Smooth muscle cell (in vitro differentiated cells): ENCODE measurements around the gene MYO15A. TPM values are rescaled to one million over a fixed set of nuclear protein-coding genes. Genes with fewer than 3 reads are reported as not detected.

ENCODE experiments used
- DNase-seq: peaks from one replicate; lab custom pipeline; 2025; ENCODE audit not compliant: unreplicated experiment; lab: John Stamatoyannopoulos, UW
- H2AFZ ChIP-seq: fragments of 200-600 bp; sonication (generic); 2 replicates; pipeline ENCODE4 v1.6.0; 2016; ENCODE audit warnings: antibody characterized with exemption, low read depth, mild to moderate bottlenecking
- H3F3A ChIP-seq: fragments of 200-600 bp; sonication (generic); 2 replicates; pipeline ENCODE4 v1.6.0; 2017; ENCODE audit warnings: antibody characterized with exemption, low read depth
- H3K27ac ChIP-seq: fragments of 200-600 bp; sonication (generic); 2 replicates; pipeline ENCODE4 v1.5.1; 2016; ENCODE audit warnings: low read depth, mild to moderate bottlenecking
- H3K27me3 ChIP-seq: fragments of 200-600 bp; sonication (generic); 2 replicates; pipeline ENCODE4 v1.6.1; 2016; ENCODE audit warnings: low read depth, mild to moderate bottlenecking
- H3K36me3 ChIP-seq: fragments of 200-600 bp; sonication (generic); 2 replicates; pipeline ENCODE4 v1.5.1; 2016; ENCODE audit warnings: low read depth
- H3K4me1 ChIP-seq: fragments of 200-600 bp; sonication (generic); 2 replicates; pipeline ENCODE4 v1.5.1; 2016; ENCODE audit warnings: low read depth
- H3K4me2 ChIP-seq: fragments of 200-600 bp; sonication (generic); 2 replicates; pipeline ENCODE4 v1.6.0; 2016; ENCODE audit warnings: mild to moderate bottlenecking
- H3K4me3 ChIP-seq: fragments of 200-600 bp; sonication (generic); 2 replicates; pipeline ENCODE4 v1.5.1; 2016; ENCODE audit warnings: mild to moderate bottlenecking
- H3K79me2 ChIP-seq: fragments of 200-600 bp; sonication (generic); 2 replicates; pipeline ENCODE4 v1.6.0; 2016; ENCODE audit warnings: low read depth, mild to moderate bottlenecking
- H3K9ac ChIP-seq: fragments of 200-600 bp; sonication (generic); 2 replicates; pipeline ENCODE4 v1.6.0; 2016; ENCODE audit warnings: low read depth
- H3K9me3 ChIP-seq: fragments of 200-600 bp; sonication (generic); replicated peaks from 2 replicates; pipeline ENCODE4 v1.5.1; 2016; ENCODE audit warnings: low read depth
- H4K20me1 ChIP-seq: fragments of 200-600 bp; sonication (generic); 2 replicates; pipeline ENCODE4 v1.6.0; 2016; ENCODE audit warnings: low read depth
- WGBS: methylation state at CpG from one replicate; pipeline ENCODE4 v1.1.7; 2016; ENCODE audit warnings: low lambda C conversion rate; 5-methylcytosine and 5-hydroxymethylcytosine counted together
- polyA plus RNA-seq: library from polyadenylated mRNA; unstranded; fragments of >200 nt; fragmentation: Nextera tagmentation; extraction: Ambion mirVana; gene quantifications from 2 replicates; pipeline ENCODE4 v1.2.1, GENCODE V29; 2016
- total RNA-seq: library from RNA; depleted of rRNA; stranded (reverse); fragments of >200 nt; gene quantifications from 2 replicates; pipeline ENCODE4 v1.2.3, GENCODE V29; 2014
- TF ChIP-seq, protein P1 (sequence below): fragments of 200-600 bp; sonication (generic); IDR thresholded peaks from 2 replicates; pipeline ENCODE4 v1.5.1; 2017; ENCODE audit warnings: borderline replicate concordance, mild to moderate bottlenecking, antibody characterized with exemption; ENCODE audit not compliant: insufficient read depth, poor library complexity, severe bottlenecking

The MYO15A gene
- total and polyA plus RNA-seq, 2 experiments from 2014 or later, result 2.0 to 3.6 TPM

DNA sequence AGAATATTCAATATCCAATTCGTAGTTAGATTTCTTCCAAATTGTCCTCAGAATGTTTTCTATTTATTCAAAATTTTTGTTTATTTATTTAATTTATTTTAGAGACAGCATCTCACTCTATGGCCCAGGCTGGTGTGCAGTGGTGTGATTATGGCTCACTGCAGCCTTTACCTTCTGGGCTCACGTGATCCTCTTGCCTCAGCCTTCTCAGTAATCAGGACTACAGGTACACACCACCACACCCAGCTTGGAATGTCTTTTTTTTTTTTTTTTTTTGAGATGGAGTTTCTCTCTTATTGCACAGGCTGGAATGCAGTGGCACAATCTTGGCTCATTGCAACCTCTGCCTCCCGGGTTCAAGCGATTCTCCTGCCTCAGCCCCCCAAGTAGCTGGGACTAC is 24.3 kb upstream of the MYO15A start:
- Histone ChIP-seq H3K4me2 (no peak overlapping the region), H3F3A (no peaks in the 10 kb centered on the region), H2AFZ (no peak overlapping the region), H3K27ac (no peak overlapping the region), H3K9me3 (no peaks in the 10 kb centered on the region), H3K27me3 (no peaks in the 10 kb centered on the region), H3K4me1 (peaks cover 7% of the 10 kb centered on the region), H4K20me1 (no peaks in the 10 kb centered on the region), H3K79me2 (peaks cover 5% of the 10 kb centered on the region), H3K9ac (no peak overlapping the region), H3K4me3 (no peak overlapping the region), H3K36me3 (no peaks in the 10 kb centered on the region)
- TF ChIP-seq, protein P1, sequence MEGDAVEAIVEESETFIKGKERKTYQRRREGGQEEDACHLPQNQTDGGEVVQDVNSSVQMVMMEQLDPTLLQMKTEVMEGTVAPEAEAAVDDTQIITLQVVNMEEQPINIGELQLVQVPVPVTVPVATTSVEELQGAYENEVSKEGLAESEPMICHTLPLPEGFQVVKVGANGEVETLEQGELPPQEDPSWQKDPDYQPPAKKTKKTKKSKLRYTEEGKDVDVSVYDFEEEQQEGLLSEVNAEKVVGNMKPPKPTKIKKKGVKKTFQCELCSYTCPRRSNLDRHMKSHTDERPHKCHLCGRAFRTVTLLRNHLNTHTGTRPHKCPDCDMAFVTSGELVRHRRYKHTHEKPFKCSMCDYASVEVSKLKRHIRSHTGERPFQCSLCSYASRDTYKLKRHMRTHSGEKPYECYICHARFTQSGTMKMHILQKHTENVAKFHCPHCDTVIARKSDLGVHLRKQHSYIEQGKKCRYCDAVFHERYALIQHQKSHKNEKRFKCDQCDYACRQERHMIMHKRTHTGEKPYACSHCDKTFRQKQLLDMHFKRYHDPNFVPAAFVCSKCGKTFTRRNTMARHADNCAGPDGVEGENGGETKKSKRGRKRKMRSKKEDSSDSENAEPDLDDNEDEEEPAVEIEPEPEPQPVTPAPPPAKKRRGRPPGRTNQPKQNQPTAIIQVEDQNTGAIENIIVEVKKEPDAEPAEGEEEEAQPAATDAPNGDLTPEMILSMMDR, result no peak
- 90% methylated on average over 4 of the region's 4 CpGs for WGBS
- DNase-seq, result no peak

GRCh38 chr17:18087610-18088491 is 20.7 kb upstream of the MYO15A start, which contains the start of gene DRG2:
TSS of gene DRG2 (plus strand) at chr17:18087948. CDS start at chr17:18088024, 76 bp downstream.
- peak within 1 kb of the TSS; percentile 83 for H3K9ac ChIP-seq
- peak; percentile 75 for DNase-seq
- TF ChIP-seq, protein P1, result no peak
- no peaks in the 10 kb centered on the region for H3K9me3 ChIP-seq
- H2AFZ ChIP-seq, result peak within 1 kb of the TSS; percentile 71
- peak within 1 kb of the TSS; percentile 86 for H3K4me2 ChIP-seq
- H3F3A ChIP-seq, result no peaks in the 10 kb centered on the region
- WGBS, result 3% methylated on average over 52 of the region's 52 CpGs
- no peaks in the 10 kb centered on the region for H4K20me1 ChIP-seq
- H3K4me3 ChIP-seq, result peak within 1 kb of the TSS; percentile 84
- H3K4me1 ChIP-seq, result peaks cover 7% of the 10 kb centered on the region
- H3K27me3 ChIP-seq, result no peaks in the 10 kb centered on the region
- no peaks in the 10 kb centered on the region for H3K36me3 ChIP-seq
- peak within 1 kb of the TSS; percentile 63 for H3K27ac ChIP-seq
- H3K79me2 ChIP-seq, result peaks cover 5% of the 10 kb centered on the region

- Histone ChIP-seq H3F3A (no peaks in the 10 kb centered on the region), H3K4me1 (peaks cover 7% of the 10 kb centered on the region), H3K36me3 (no peaks in the 10 kb centered on the region), H3K27me3 (no peaks in the 10 kb centered on the region), H4K20me1 (no peaks in the 10 kb centered on the region), H3K27ac (no peak overlapping the region), H3K9me3 (no peaks in the 10 kb centered on the region), H3K9ac (no peak overlapping the region), H3K79me2 (peaks cover 5% of the 10 kb centered on the region), H3K4me2 (no peak overlapping the region), H3K4me3 (no peak overlapping the region), H2AFZ (no peak overlapping the region)
- no peak for DNase-seq
- TF ChIP-seq, protein P1, result no peak
- WGBS, result 98% methylated on average over 2 of the region's 2 CpGs
These were observed 18.9 kb upstream of the MYO15A start for GRCh38 chr17:18089613-18090012.
